H9 (cell line): ENCODE results near the gene SERBP1. TPM values are rescaled to one million over a fixed set of nuclear protein-coding genes. Genes with fewer than 3 reads are reported as not detected.

Experiments used
- DNase-seq: peaks from one replicate; pipeline ENCODE4 v3.0.0-alpha.2; 2017
- H2AFZ ChIP-seq: one replicate; pipeline ENCODE4 v1.6.1; 2013; ENCODE audit warnings: mild to moderate bottlenecking, low read length, control low read depth, moderate library complexity
- H2AK5ac ChIP-seq: 2 replicates; pipeline ENCODE4 v1.6.1; 2013; ENCODE audit warnings: low read length, control low read depth, mixed read lengths; ENCODE audit not compliant: insufficient read length
- H2BK120ac ChIP-seq: one replicate; pipeline ENCODE4 v1.6.1; 2013; ENCODE audit warnings: low read depth, mild to moderate bottlenecking, low read length, control low read depth, inconsistent platforms; ENCODE audit not compliant: poor library complexity, severe bottlenecking
- H2BK12ac ChIP-seq: 2 replicates; pipeline ENCODE4 v1.6.1; 2013; ENCODE audit warnings: low read length, control low read depth, mixed read lengths, low read depth; ENCODE audit not compliant: insufficient read length
- H2BK15ac ChIP-seq: 2 replicates; pipeline ENCODE4 v1.6.1; 2013; ENCODE audit warnings: low read depth, low read length, control low read depth
- H2BK20ac ChIP-seq: one replicate; pipeline ENCODE4 v1.6.1; 2013; ENCODE audit warnings: low read depth, mild to moderate bottlenecking, low read length, control low read depth, inconsistent platforms; ENCODE audit not compliant: poor library complexity, severe bottlenecking
- H2BK5ac ChIP-seq: 2 replicates; pipeline ENCODE4 v1.6.1; 2013; ENCODE audit warnings: low read length, control low read depth, mixed read lengths; ENCODE audit not compliant: insufficient read length
- H3K14ac ChIP-seq: 2 replicates; pipeline ENCODE4 v1.6.1; 2013; ENCODE audit warnings: low read length, control low read depth; ENCODE audit not compliant: insufficient read depth
- H3K18ac ChIP-seq: 2 replicates; pipeline ENCODE4 v1.6.1; 2013; ENCODE audit warnings: low read depth, mild to moderate bottlenecking, mixed read lengths, low read length, control low read depth; ENCODE audit not compliant: insufficient read length
- H3K23ac ChIP-seq: 2 replicates; pipeline ENCODE4 v1.6.1; 2013; ENCODE audit warnings: low read length, control low read depth, mixed read lengths, low read depth; ENCODE audit not compliant: insufficient read length
- H3K23me2 ChIP-seq: 2 replicates; pipeline ENCODE4 v1.6.1; 2013; ENCODE audit warnings: low read depth, mild to moderate bottlenecking, mixed read lengths, low read length, control low read depth; ENCODE audit not compliant: insufficient read length, poor library complexity, severe bottlenecking
- H3K27ac ChIP-seq: 2 replicates; pipeline ENCODE4 v1.5.1; 2013; ENCODE audit warnings: low read length, control low read depth, mixed read lengths, low read depth; ENCODE audit not compliant: insufficient read length
- H3K27me3 ChIP-seq: 2 replicates; pipeline ENCODE4 v1.6.1; 2013; ENCODE audit warnings: low read length, control low read depth, inconsistent platforms; ENCODE audit not compliant: insufficient read depth
- H3K4ac ChIP-seq: 2 replicates; pipeline ENCODE4 v1.6.1; 2013; ENCODE audit warnings: low read depth, mild to moderate bottlenecking, control low read depth, inconsistent platforms, low read length, moderate library complexity
- H3K4me1 ChIP-seq: 2 replicates; pipeline ENCODE4 v1.6.1; 2013; ENCODE audit warnings: low read length, control low read depth, inconsistent platforms; ENCODE audit not compliant: insufficient read depth
- H3K4me2 ChIP-seq: 2 replicates; pipeline ENCODE4 v1.6.1; 2013; ENCODE audit warnings: low read length, control low read depth, mixed read lengths; ENCODE audit not compliant: insufficient read length, insufficient read depth
- H3K56ac ChIP-seq: 2 replicates; pipeline ENCODE4 v1.6.1; 2013; ENCODE audit warnings: low read depth, mild to moderate bottlenecking, mixed read lengths, low read length, control low read depth; ENCODE audit not compliant: insufficient read length
- H3K79me1 ChIP-seq: 2 replicates; pipeline ENCODE4 v1.6.1; 2013; ENCODE audit warnings: low read depth, mild to moderate bottlenecking, moderate library complexity, low read length, control low read depth, inconsistent platforms; ENCODE audit not compliant: insufficient read depth, poor library complexity, severe bottlenecking
- H3K79me2 ChIP-seq: 2 replicates; pipeline ENCODE4 v1.6.1; 2013; ENCODE audit warnings: low read length, control low read depth, inconsistent platforms; ENCODE audit not compliant: insufficient read depth
- H3K9ac ChIP-seq: 2 replicates; pipeline ENCODE4 v1.6.1; 2013; ENCODE audit warnings: low read length, control low read depth, mixed read lengths; ENCODE audit not compliant: insufficient read length; ENCODE audit errors: extremely low read depth
- H3K9me3 ChIP-seq: one replicate; pipeline ENCODE4 v1.6.1; 2013; ENCODE audit warnings: low read depth, low read length, inconsistent platforms; ENCODE audit not compliant: control insufficient read depth
- H3T11ph ChIP-seq: one replicate; pipeline ENCODE4 v1.6.1; 2013; ENCODE audit warnings: mild to moderate bottlenecking, low read length, control low read depth, inconsistent platforms
- H4K20me1 ChIP-seq: one replicate; pipeline ENCODE4 v1.6.1; 2013; ENCODE audit not compliant: control insufficient read depth, insufficient read length, insufficient read depth
- H4K5ac ChIP-seq: 2 replicates; pipeline ENCODE4 v1.6.1; 2013; ENCODE audit warnings: low read depth, mild to moderate bottlenecking, mixed read lengths, low read length, control low read depth; ENCODE audit not compliant: insufficient read length
- H4K8ac ChIP-seq: replicated peaks from 2 replicates; pipeline ENCODE4 v1.6.1; 2013; ENCODE audit warnings: low read length, control low read depth, mixed read lengths, low read depth; ENCODE audit not compliant: insufficient read length
- H4K91ac ChIP-seq: 2 replicates; pipeline ENCODE4 v1.6.1; 2013; ENCODE audit warnings: low read depth, mild to moderate bottlenecking, moderate library complexity, mixed read lengths, low read length, control low read depth; ENCODE audit not compliant: insufficient read length
- H3K27ac Mint-ChIP-seq, 3 experiments: 2 replicates in 2 of 3; 3 replicates in 1 of 3; pipeline ENCODE4 v1.8.0; 2020 to 2021; ENCODE audit warnings: mixed read lengths in 3 of 3, mild to moderate bottlenecking in 1 of 3, moderate library complexity in 1 of 3
- H3K27me3 Mint-ChIP-seq: 2 replicates; pipeline ENCODE4 v1.8.0; 2021; ENCODE audit warnings: low read depth, mild to moderate bottlenecking, moderate library complexity, mixed read lengths
- H3K36me3 Mint-ChIP-seq, 3 experiments: 2 replicates in 2 of 3; 3 replicates in 1 of 3; pipeline ENCODE4 v1.8.0; 2020 to 2021; ENCODE audit warnings: low read depth in 3 of 3, mixed read lengths in 3 of 3; ENCODE audit not compliant: insufficient read depth in 1 of 3
- H3K4me1 Mint-ChIP-seq, 2 experiments: 2 replicates each; pipeline ENCODE4 v1.8.0; 2020; ENCODE audit warnings: mixed read lengths in 2 of 2
- H3K4me3 Mint-ChIP-seq, 2 experiments: 2 replicates in 1 of 2; 3 replicates in 1 of 2; pipeline ENCODE4 v1.8.0; 2020 to 2021; ENCODE audit warnings: mild to moderate bottlenecking in 2 of 2, mixed read lengths in 2 of 2, moderate library complexity in 1 of 2
- H3K9me3 Mint-ChIP-seq, 2 experiments: 2 replicates in 1 of 2; 3 replicates in 1 of 2; pipeline ENCODE4 v1.8.0; 2020; ENCODE audit warnings: mild to moderate bottlenecking in 2 of 2, mixed read lengths in 2 of 2, moderate library complexity in 1 of 2
- CTCF ChIP-seq: fragments of 200-600 bp; sonication (generic); conservative IDR thresholded peaks from 3 replicates; pipeline ENCODE4 v1.8.0; 2021; ENCODE audit warnings: antibody characterized with exemption, mild to moderate bottlenecking
- WGBS: extraction: QIAGEN DNeasy Blood & Tissue Kit; methylation state at CpG from one replicate; pipeline ENCODE4 v1.1.7; 2013; ENCODE audit warnings: missing lambda C conversion rate, low lambda C conversion rate, mixed read lengths; ENCODE audit not compliant: insufficient read length; ENCODE audit errors: extremely low coverage; 5-methylcytosine and 5-hydroxymethylcytosine counted together
- total RNA-seq: library from RNA; stranded (reverse); gene quantifications from 2 replicates; pipeline ENCODE4 v1.2.1, GENCODE V29; 2021

The SERBP1 gene
- total RNA-seq, 1 experiment from 2014 or later = 495 TPM

DNA sequence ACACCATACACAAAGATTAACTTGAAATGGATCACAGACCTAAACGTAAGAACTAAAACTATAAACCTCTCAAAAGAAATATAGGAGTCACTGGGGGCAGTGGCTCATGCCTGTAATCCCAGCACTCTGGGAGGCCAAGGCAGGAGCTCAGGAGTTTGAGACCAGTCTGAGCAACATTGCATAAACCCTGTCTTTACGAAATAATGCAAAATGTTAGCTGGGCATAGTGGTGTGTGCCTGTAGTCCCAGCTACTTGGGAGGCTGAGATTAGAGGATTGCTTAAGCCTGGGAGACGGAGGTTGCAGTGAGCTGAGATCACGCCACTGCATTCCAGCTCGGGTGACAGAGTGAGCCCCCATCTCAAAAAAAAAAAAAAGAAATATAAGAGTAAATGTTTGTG is 46.7 kb upstream of the SERBP1 start:
- H3K4me3 Mint-ChIP-seq = no peak overlapping the region
- no peak overlapping the region for H3K14ac ChIP-seq
- H3T11ph ChIP-seq = no peak overlapping the region
- H2AK5ac ChIP-seq = no peak overlapping the region
- peaks cover 3 to 14% of the 10 kb centered on the region in 2 experiments; a peak in 2 of 4 replicates for H3K4me1 Mint-ChIP-seq
- no peaks in the 10 kb centered on the region for H3K79me2 ChIP-seq
- H3K4ac ChIP-seq = no peak overlapping the region
- H3K27ac ChIP-seq = no peak overlapping the region
- no peak overlapping the region for H3K9ac ChIP-seq
- H3K56ac ChIP-seq = no peak overlapping the region
- H2AFZ ChIP-seq = no peak overlapping the region
- no peak for DNase-seq
- no peak overlapping the region for H2BK15ac ChIP-seq
- H3K4me2 ChIP-seq = no peak overlapping the region
- H3K27ac Mint-ChIP-seq = no peak overlapping the region
- H3K36me3 Mint-ChIP-seq = no peaks in the 10 kb centered on the region; a peak in 1 of 7 replicates
- no peak overlapping the region for H2BK12ac ChIP-seq
- no CpG with 5 or more reads among the region's 5 CpGs for WGBS
- no peaks in the 10 kb centered on the region for H3K9me3 ChIP-seq
- H3K23me2 ChIP-seq = no peaks in the 10 kb centered on the region
- H3K9me3 Mint-ChIP-seq = no peaks in the 10 kb centered on the region
- no peaks in the 10 kb centered on the region for H3K27me3 ChIP-seq
- H4K91ac ChIP-seq = no peak overlapping the region
- H3K18ac ChIP-seq = no peak overlapping the region
- no peaks in the 10 kb centered on the region for H3K4me1 ChIP-seq
- no peak overlapping the region for H4K8ac ChIP-seq
- H2BK120ac ChIP-seq = no peak overlapping the region
- H3K23ac ChIP-seq = no peak overlapping the region
- no peak overlapping the region for H2BK5ac ChIP-seq
- no peak overlapping the region for H2BK20ac ChIP-seq
- no peak overlapping the region for H4K5ac ChIP-seq
- no peaks in the 10 kb centered on the region; the same call in none of the 2 replicates for H3K27me3 Mint-ChIP-seq
- H3K79me1 ChIP-seq = no peaks in the 10 kb centered on the region
- H4K20me1 ChIP-seq = no peaks in the 10 kb centered on the region
- TF ChIP-seq CTCF = no peak
